H9 (cell line): ENCODE measurements around the gene CFAP90. TPM values are rescaled to one million over a fixed set of nuclear protein-coding genes. Genes with fewer than 3 reads are reported as not detected.

ENCODE experiments used
- DNase-seq: peaks from one replicate; pipeline ENCODE4 v3.0.0-alpha.2; 2017
- H2AFZ ChIP-seq: one replicate; pipeline ENCODE4 v1.6.1; 2013; ENCODE audit warnings: mild to moderate bottlenecking, low read length, control low read depth, moderate library complexity
- H2AK5ac ChIP-seq: 2 replicates; pipeline ENCODE4 v1.6.1; 2013; ENCODE audit warnings: low read length, control low read depth, mixed read lengths; ENCODE audit not compliant: insufficient read length
- H2BK120ac ChIP-seq: one replicate; pipeline ENCODE4 v1.6.1; 2013; ENCODE audit warnings: low read depth, mild to moderate bottlenecking, low read length, control low read depth, inconsistent platforms; ENCODE audit not compliant: poor library complexity, severe bottlenecking
- H2BK12ac ChIP-seq: 2 replicates; pipeline ENCODE4 v1.6.1; 2013; ENCODE audit warnings: low read length, control low read depth, mixed read lengths, low read depth; ENCODE audit not compliant: insufficient read length
- H2BK15ac ChIP-seq: 2 replicates; pipeline ENCODE4 v1.6.1; 2013; ENCODE audit warnings: low read depth, low read length, control low read depth
- H2BK20ac ChIP-seq: one replicate; pipeline ENCODE4 v1.6.1; 2013; ENCODE audit warnings: low read depth, mild to moderate bottlenecking, low read length, control low read depth, inconsistent platforms; ENCODE audit not compliant: poor library complexity, severe bottlenecking
- H2BK5ac ChIP-seq: 2 replicates; pipeline ENCODE4 v1.6.1; 2013; ENCODE audit warnings: low read length, control low read depth, mixed read lengths; ENCODE audit not compliant: insufficient read length
- H3K14ac ChIP-seq: 2 replicates; pipeline ENCODE4 v1.6.1; 2013; ENCODE audit warnings: low read length, control low read depth; ENCODE audit not compliant: insufficient read depth
- H3K18ac ChIP-seq: 2 replicates; pipeline ENCODE4 v1.6.1; 2013; ENCODE audit warnings: low read depth, mild to moderate bottlenecking, mixed read lengths, low read length, control low read depth; ENCODE audit not compliant: insufficient read length
- H3K23ac ChIP-seq: 2 replicates; pipeline ENCODE4 v1.6.1; 2013; ENCODE audit warnings: low read length, control low read depth, mixed read lengths, low read depth; ENCODE audit not compliant: insufficient read length
- H3K23me2 ChIP-seq: 2 replicates; pipeline ENCODE4 v1.6.1; 2013; ENCODE audit warnings: low read depth, mild to moderate bottlenecking, mixed read lengths, low read length, control low read depth; ENCODE audit not compliant: insufficient read length, poor library complexity, severe bottlenecking
- H3K27ac ChIP-seq: 2 replicates; pipeline ENCODE4 v1.5.1; 2013; ENCODE audit warnings: low read length, control low read depth, mixed read lengths, low read depth; ENCODE audit not compliant: insufficient read length
- H3K27me3 ChIP-seq: 2 replicates; pipeline ENCODE4 v1.6.1; 2013; ENCODE audit warnings: low read length, control low read depth, inconsistent platforms; ENCODE audit not compliant: insufficient read depth
- H3K4ac ChIP-seq: 2 replicates; pipeline ENCODE4 v1.6.1; 2013; ENCODE audit warnings: low read depth, mild to moderate bottlenecking, control low read depth, inconsistent platforms, low read length, moderate library complexity
- H3K4me1 ChIP-seq: 2 replicates; pipeline ENCODE4 v1.6.1; 2013; ENCODE audit warnings: low read length, control low read depth, inconsistent platforms; ENCODE audit not compliant: insufficient read depth
- H3K4me2 ChIP-seq: 2 replicates; pipeline ENCODE4 v1.6.1; 2013; ENCODE audit warnings: low read length, control low read depth, mixed read lengths; ENCODE audit not compliant: insufficient read length, insufficient read depth
- H3K56ac ChIP-seq: 2 replicates; pipeline ENCODE4 v1.6.1; 2013; ENCODE audit warnings: low read depth, mild to moderate bottlenecking, mixed read lengths, low read length, control low read depth; ENCODE audit not compliant: insufficient read length
- H3K79me1 ChIP-seq: 2 replicates; pipeline ENCODE4 v1.6.1; 2013; ENCODE audit warnings: low read depth, mild to moderate bottlenecking, moderate library complexity, low read length, control low read depth, inconsistent platforms; ENCODE audit not compliant: insufficient read depth, poor library complexity, severe bottlenecking
- H3K79me2 ChIP-seq: 2 replicates; pipeline ENCODE4 v1.6.1; 2013; ENCODE audit warnings: low read length, control low read depth, inconsistent platforms; ENCODE audit not compliant: insufficient read depth
- H3K9ac ChIP-seq: 2 replicates; pipeline ENCODE4 v1.6.1; 2013; ENCODE audit warnings: low read length, control low read depth, mixed read lengths; ENCODE audit not compliant: insufficient read length; ENCODE audit errors: extremely low read depth
- H3K9me3 ChIP-seq: one replicate; pipeline ENCODE4 v1.6.1; 2013; ENCODE audit warnings: low read depth, low read length, inconsistent platforms; ENCODE audit not compliant: control insufficient read depth
- H3T11ph ChIP-seq: one replicate; pipeline ENCODE4 v1.6.1; 2013; ENCODE audit warnings: mild to moderate bottlenecking, low read length, control low read depth, inconsistent platforms
- H4K20me1 ChIP-seq: one replicate; pipeline ENCODE4 v1.6.1; 2013; ENCODE audit not compliant: control insufficient read depth, insufficient read length, insufficient read depth
- H4K5ac ChIP-seq: 2 replicates; pipeline ENCODE4 v1.6.1; 2013; ENCODE audit warnings: low read depth, mild to moderate bottlenecking, mixed read lengths, low read length, control low read depth; ENCODE audit not compliant: insufficient read length
- H4K8ac ChIP-seq: replicated peaks from 2 replicates; pipeline ENCODE4 v1.6.1; 2013; ENCODE audit warnings: low read length, control low read depth, mixed read lengths, low read depth; ENCODE audit not compliant: insufficient read length
- H4K91ac ChIP-seq: 2 replicates; pipeline ENCODE4 v1.6.1; 2013; ENCODE audit warnings: low read depth, mild to moderate bottlenecking, moderate library complexity, mixed read lengths, low read length, control low read depth; ENCODE audit not compliant: insufficient read length
- H3K27ac Mint-ChIP-seq, 3 experiments: 2 replicates in 2 of 3; 3 replicates in 1 of 3; pipeline ENCODE4 v1.8.0; 2020 to 2021; ENCODE audit warnings: mixed read lengths in 3 of 3, mild to moderate bottlenecking in 1 of 3, moderate library complexity in 1 of 3
- H3K27me3 Mint-ChIP-seq: 2 replicates; pipeline ENCODE4 v1.8.0; 2021; ENCODE audit warnings: low read depth, mild to moderate bottlenecking, moderate library complexity, mixed read lengths
- H3K36me3 Mint-ChIP-seq, 3 experiments: 2 replicates in 2 of 3; 3 replicates in 1 of 3; pipeline ENCODE4 v1.8.0; 2020 to 2021; ENCODE audit warnings: low read depth in 3 of 3, mixed read lengths in 3 of 3; ENCODE audit not compliant: insufficient read depth in 1 of 3
- H3K4me1 Mint-ChIP-seq, 2 experiments: 2 replicates each; pipeline ENCODE4 v1.8.0; 2020; ENCODE audit warnings: mixed read lengths in 2 of 2
- H3K4me3 Mint-ChIP-seq, 2 experiments: 2 replicates in 1 of 2; 3 replicates in 1 of 2; pipeline ENCODE4 v1.8.0; 2020 to 2021; ENCODE audit warnings: mild to moderate bottlenecking in 2 of 2, mixed read lengths in 2 of 2, moderate library complexity in 1 of 2
- H3K9me3 Mint-ChIP-seq, 2 experiments: 2 replicates in 1 of 2; 3 replicates in 1 of 2; pipeline ENCODE4 v1.8.0; 2020; ENCODE audit warnings: mild to moderate bottlenecking in 2 of 2, mixed read lengths in 2 of 2, moderate library complexity in 1 of 2
- WGBS: extraction: QIAGEN DNeasy Blood & Tissue Kit; methylation state at CpG from one replicate; pipeline ENCODE4 v1.1.7; 2013; ENCODE audit warnings: missing lambda C conversion rate, low lambda C conversion rate, mixed read lengths; ENCODE audit not compliant: insufficient read length; ENCODE audit errors: extremely low coverage; 5-methylcytosine and 5-hydroxymethylcytosine counted together
- total RNA-seq: library from RNA; stranded (reverse); gene quantifications from 2 replicates; pipeline ENCODE4 v1.2.1, GENCODE V29; 2021
- TF ChIP-seq, protein P1 (sequence below): fragments of 200-600 bp; sonication (generic); conservative IDR thresholded peaks from 3 replicates; pipeline ENCODE4 v1.8.0; 2021; ENCODE audit warnings: antibody characterized with exemption, mild to moderate bottlenecking

CFAP90 gene
- total RNA-seq, 1 experiment from 2014 or later: 0.44 TPM

- no peaks in the 10 kb centered on the region for H3K9me3 Mint-ChIP-seq
- H2BK5ac ChIP-seq: no peak overlapping the region
- no peak overlapping the region for H2BK15ac ChIP-seq
- H3K79me2 ChIP-seq: peaks cover 20% of the 10 kb centered on the region
- peak overlapping the region; percentile 91 for H3K4me2 ChIP-seq
- no peaks in the 10 kb centered on the region for H3K27me3 ChIP-seq
- H3K4me3 Mint-ChIP-seq: peak overlapping the region; percentile 90 to 97
- no peak overlapping the region for H3K4ac ChIP-seq
- WGBS: no CpG with 5 or more reads among the region's 41 CpGs
- no peak overlapping the region for H2BK12ac ChIP-seq
- H3K14ac ChIP-seq: peak overlapping the region; percentile 21; the same call in 1 of the 2 replicates
- H3K4me1 Mint-ChIP-seq: peaks cover 18 to 19% of the 10 kb centered on the region in 2 experiments
- peak overlapping the region; percentile 27 for H3K9ac ChIP-seq
- H4K5ac ChIP-seq: no peak overlapping the region
- no peak overlapping the region for H3K23ac ChIP-seq
- no peak overlapping the region for H2BK120ac ChIP-seq
- H3K4me1 ChIP-seq: no peaks in the 10 kb centered on the region
- H4K8ac ChIP-seq: no peak overlapping the region
- TF ChIP-seq, protein P1, sequence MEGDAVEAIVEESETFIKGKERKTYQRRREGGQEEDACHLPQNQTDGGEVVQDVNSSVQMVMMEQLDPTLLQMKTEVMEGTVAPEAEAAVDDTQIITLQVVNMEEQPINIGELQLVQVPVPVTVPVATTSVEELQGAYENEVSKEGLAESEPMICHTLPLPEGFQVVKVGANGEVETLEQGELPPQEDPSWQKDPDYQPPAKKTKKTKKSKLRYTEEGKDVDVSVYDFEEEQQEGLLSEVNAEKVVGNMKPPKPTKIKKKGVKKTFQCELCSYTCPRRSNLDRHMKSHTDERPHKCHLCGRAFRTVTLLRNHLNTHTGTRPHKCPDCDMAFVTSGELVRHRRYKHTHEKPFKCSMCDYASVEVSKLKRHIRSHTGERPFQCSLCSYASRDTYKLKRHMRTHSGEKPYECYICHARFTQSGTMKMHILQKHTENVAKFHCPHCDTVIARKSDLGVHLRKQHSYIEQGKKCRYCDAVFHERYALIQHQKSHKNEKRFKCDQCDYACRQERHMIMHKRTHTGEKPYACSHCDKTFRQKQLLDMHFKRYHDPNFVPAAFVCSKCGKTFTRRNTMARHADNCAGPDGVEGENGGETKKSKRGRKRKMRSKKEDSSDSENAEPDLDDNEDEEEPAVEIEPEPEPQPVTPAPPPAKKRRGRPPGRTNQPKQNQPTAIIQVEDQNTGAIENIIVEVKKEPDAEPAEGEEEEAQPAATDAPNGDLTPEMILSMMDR: no peak
- no peak overlapping the region for H2BK20ac ChIP-seq
- H3K27ac ChIP-seq: no peak overlapping the region
- peaks cover 4% of the 10 kb centered on the region for H3K23me2 ChIP-seq
- no peak overlapping the region for H2AFZ ChIP-seq
- no peak overlapping the region for H3K56ac ChIP-seq
- H3K27ac Mint-ChIP-seq: no peak overlapping the region
- H4K91ac ChIP-seq: no peak overlapping the region
- no peak overlapping the region for H3K18ac ChIP-seq
- no peaks in the 10 kb centered on the region for H3K27me3 Mint-ChIP-seq
- H3K9me3 ChIP-seq: no peaks in the 10 kb centered on the region
- no peaks in the 10 kb centered on the region for H4K20me1 ChIP-seq
- H3T11ph ChIP-seq: no peak overlapping the region
- DNase-seq: no peak
- H3K79me1 ChIP-seq: peaks cover 4% of the 10 kb centered on the region
- peaks cover 8 to 45% (median 34%) of the 10 kb centered on the region in 3 experiments; a peak in 6 of 7 replicates for H3K36me3 Mint-ChIP-seq
- H2AK5ac ChIP-seq: no peak overlapping the region
Measured at GRCh38 chr5:7869474-7870136, 18.7 kb upstream of the CFAP90 start.
